GM18861 (cell line): ENCODE measurements around the gene B2M.
"Not testable (repeated sequence)": the region's sequence is repeated elsewhere in the genome, so short reads cannot be mapped to it uniquely, and the experiment has no call there.

Experiments used
- ATAC-seq: cut with Tn5 transposase; IDR thresholded peaks from one replicate; pipeline ENCODE4 v1.9.1; 2021; ENCODE audit not compliant: unreplicated experiment

Gene B2M

DNA sequence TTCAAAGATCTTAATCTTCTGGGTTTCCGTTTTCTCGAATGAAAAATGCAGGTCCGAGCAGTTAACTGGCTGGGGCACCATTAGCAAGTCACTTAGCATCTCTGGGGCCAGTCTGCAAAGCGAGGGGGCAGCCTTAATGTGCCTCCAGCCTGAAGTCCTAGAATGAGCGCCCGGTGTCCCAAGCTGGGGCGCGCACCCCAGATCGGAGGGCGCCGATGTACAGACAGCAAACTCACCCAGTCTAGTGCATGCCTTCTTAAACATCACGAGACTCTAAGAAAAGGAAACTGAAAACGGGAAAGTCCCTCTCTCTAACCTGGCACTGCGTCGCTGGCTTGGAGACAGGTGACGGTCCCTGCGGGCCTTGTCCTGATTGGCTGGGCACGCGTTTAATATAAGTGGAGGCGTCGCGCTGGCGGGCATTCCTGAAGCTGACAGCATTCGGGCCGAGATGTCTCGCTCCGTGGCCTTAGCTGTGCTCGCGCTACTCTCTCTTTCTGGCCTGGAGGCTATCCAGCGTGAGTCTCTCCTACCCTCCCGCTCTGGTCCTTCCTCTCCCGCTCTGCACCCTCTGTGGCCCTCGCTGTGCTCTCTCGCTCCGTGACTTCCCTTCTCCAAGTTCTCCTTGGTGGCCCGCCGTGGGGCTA, at the start of gene B2M, which contains the start of gene PATL2:
B2M (plus strand) TSS at position 422 of the 647 bp plus-strand sequence; CDS start at position 452, 30 bp downstream.
PATL2 (minus strand) TSS at position 228 of the 647 bp plus-strand sequence. CDS start 34,833 bp downstream, outside the sequence.
- peak; percentile 80 for ATAC-seq

DNA sequence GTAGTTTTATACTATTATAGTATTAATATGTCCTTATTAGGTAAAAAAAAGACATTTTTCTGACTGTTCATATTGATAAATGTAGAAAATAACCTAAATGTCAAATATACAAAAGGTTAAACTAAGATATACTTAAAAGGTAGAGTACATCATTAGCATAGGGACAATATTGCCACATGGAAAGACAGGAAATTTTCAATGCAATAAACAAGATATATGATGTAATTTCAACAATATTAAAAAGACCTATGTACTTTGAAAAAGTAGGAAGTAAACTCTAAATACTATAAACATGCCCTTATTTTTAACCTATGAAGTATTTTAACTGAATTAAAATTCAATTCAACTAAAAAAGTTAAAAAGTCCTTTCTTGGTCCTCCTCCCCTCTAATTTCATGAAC, 49.7 kb upstream of the B2M start:
- ATAC-seq, result no peak

DNA sequence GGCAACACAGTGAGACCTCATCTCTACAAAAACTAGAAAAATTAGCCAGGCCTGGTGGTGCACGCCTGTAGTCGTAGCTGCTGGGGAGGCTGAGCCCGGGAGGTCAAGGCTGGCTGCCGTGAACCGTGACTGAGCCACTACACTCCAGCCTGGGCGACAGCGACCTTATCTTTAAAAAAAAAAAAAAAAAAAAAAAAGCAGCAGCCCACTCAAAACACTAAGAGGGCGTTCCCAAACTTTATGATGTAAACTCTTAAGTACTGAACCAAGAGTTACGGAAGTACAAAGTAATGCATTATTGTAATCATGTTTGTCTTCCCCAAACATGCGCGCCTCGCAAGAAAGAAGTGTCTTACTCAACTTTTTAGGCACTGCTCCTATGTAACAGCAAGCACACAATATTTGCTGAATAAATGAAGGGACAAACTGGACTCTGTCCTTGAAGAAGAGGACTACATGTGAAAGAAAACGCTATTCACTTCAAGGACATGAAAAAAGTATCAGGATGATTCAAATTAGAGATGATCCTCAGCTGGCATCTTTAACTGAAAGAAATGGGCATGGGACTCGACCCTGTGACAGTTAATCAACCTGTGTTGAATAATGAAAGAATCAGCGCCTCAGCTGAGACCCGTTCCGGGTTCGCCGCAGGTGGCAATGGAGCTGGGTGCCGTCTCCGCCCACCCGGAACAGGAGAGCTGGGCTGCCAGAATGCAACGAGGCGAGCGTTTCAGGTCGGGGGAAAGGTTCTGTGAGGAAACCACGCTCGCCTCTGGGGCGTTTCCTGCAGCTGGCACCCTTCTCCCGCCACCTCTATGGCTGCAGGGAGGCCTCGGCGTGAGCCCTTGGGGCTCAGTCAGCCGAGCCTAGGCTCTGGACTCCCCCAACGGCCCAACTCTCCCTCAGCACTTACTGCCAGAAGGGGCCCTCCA, 48.6 kb upstream of the B2M start:
- peak; percentile 41 for ATAC-seq

DNA sequence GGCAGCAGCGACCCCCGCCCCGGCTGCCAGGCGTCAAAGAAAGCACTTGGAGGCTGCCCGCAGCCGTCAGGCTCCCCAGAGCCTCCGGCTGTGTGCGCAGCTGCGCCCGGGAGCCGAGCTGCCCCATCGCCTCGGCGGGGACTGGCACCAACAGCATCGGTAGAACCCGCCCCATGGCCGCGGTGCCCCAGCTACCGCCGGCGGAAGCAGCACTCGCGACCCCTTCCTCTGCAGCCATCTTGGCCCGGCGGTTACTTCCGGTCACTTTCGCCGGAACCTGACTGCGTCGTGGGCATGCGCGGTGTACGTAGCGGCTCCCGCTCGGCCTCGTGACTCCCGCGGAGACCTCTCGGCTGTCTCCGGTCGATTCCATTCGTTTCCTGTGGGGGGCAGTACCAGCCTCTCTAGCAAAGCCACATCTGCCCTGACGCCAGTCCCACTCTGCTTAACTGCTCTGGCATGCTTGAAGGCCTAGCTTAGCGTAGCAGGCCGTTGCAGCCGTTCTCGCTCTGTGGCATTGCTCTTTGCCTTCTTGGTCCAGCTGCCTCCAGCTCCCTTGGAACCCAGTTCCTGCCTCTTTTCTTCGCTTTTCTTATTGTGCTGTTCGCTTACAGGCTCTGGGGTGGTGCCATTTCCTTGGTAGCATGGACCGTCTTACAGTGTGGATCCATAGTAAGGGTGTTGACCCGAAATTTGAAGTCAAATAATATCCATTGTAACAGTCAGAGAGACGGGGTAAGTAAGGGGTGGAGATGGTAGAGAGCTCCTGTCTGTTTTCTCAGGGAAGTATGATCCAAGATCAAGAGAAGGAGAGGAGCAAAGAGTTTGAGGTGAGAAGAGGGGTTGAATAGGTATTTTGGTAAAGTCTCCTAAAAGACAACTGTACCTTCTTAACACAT, 47.7 kb upstream of the B2M start, which contains the start of gene SPG11:
SPG11 (minus strand) TSS at position 253 of the 899 bp plus-strand sequence; CDS start at position 238, 15 bp downstream.
- peak; percentile 56 for ATAC-seq

DNA sequence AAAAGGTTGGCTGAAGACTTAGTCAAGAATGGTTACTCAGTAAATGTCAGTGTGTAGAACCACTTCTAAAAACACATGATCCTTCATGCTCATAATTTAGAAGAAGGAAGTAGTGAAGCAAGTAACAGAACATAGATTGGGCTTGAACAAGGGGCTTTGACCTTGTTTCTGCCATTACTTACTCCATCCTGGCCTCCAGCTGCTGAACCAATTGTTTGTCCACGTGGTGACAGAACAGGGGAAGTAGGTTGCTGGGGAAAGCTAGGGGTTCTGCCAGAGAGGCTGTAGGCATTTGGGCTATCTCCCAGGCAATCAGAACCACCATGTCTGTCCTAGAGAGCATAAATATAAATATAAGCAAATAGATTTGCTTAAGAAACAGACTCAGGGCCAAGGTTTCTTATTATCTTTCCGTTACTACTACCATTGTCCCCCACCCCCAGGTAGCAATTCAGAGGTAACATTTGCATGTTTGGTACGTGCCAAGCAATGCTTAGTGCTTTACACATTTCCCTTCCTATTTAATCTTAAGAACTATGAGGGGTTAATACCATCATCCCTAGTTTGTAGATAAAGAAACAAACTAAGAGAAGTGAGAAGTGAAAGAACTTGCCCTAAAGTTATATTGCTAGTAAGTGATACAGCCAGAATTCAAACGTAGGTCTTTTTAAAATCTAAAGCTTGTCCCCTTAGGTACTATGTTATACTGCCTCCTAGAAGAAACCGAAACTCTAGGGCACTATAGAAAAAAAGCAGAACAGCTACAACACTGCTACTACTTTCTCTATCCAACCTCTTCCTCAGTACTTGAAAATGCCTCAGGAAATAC, 44.9 kb upstream of the B2M start:
- ATAC-seq, result no peak

DNA sequence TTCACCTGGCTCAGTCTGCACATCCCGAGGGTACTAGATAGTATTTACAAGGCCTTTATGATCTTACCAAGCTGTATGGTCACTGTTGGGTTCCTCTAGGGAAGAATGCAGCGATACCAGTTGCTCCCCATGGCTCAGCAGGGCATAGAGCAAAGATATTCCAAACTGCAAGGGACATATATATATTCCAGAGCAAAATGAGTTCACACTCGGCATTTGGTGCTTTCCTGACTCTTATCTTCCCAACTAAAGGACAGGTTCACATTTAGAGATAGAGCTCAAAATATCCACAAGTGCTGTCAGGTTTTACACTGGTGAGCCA, 44.3 kb upstream of the B2M start:
- ATAC-seq, result no peak

DNA sequence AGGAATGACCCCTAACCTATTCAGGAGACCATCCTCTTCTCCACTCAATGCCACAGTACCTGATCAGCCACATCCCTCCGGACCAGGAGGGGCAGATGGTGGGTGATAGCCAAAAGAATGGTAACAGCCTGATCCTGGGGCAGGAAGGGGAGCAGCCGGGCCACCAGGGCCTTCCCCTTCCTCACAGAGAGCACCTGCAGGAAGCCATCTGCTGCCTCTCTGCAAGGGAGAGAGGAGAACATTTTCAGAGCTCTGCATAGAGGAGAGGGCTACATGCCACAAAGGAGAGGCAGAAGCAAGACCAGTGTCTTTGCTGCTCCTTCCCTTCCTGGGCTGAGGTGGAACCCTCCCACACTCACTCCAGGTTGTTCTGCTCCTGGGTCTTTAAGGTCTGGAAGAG, 42.4 kb upstream of the B2M start:
- ATAC-seq, result no peak

DNA sequence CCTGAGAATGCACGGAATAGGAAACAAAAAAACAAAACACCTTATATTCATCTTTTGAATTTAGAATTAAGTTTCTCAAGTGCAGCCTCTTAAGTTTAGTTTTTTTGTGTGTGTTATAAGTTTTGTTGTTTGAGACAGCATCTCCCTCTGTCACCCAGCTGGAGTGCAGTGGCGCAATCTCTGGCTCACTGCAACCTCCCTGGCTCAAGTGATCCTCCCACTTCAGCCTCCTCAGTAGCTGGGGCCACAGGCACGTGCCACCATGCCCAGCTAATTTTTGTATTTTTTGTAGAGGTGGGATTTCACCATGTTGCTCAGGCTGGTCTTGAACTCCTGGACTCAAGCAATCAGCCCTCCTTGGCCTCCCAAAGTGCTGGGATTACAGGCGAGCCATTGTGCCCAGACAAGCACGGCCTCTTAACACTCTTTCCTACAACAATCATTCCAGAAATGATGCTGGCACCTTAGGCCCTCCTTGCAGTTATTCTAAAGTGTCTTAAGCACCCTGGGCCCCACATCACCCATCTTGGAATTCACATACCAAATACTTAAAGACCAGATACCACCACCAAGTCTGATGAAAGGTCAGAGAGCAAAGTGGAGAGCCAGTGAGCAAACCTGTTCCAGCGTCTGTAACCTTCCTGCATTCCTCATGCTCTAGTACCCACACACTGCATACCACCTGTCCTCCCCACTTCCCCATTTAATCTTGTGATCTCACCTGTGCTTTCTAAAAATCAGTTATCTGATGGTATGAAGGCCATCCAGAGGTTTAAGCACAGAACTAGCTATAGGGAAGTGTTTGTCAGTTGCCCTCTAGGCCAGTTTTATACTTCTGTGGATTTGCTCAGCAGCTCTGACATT, 41.0 kb upstream of the B2M start:
- no peak for ATAC-seq

DNA sequence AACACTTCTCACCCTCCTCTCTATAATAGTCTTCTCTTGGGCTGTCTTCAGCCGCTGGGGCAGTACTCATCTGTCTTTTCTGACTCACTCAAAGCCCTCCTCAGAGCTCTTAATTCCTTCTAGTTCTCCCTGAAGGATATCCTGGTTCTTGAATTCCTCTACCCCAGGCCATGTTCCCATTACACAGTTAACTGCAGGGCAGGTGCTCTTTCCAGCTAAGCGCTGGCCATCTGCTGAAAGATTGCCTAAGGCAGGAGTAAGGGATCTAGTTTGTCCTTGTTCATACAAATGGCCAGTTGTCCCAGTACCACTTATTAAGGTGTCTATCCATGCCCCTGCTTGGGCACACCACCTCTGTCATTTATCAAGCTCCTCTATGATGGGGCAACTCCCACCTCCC, 37.7 kb upstream of the B2M start:
- ATAC-seq, result no peak

DNA sequence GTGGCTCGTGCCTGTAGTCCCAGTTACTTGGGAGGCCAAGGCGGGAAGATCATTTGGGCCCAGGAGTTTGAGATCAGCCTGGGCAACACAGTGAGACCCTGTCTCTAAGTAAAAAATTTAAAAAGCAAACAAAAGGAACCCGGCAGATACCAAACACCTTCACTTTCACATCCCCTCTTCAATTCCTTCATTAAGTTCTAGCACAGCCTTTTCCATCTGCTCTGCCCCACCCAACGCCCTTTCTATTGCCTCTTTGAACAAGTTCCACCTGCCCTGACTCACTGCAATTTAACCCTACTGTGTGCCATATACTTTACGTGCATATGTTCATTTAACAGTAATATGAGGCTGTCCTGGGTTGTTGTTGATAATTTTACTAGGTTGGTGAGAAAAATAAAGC, 35.4 kb upstream of the B2M start:
- no peak for ATAC-seq

DNA sequence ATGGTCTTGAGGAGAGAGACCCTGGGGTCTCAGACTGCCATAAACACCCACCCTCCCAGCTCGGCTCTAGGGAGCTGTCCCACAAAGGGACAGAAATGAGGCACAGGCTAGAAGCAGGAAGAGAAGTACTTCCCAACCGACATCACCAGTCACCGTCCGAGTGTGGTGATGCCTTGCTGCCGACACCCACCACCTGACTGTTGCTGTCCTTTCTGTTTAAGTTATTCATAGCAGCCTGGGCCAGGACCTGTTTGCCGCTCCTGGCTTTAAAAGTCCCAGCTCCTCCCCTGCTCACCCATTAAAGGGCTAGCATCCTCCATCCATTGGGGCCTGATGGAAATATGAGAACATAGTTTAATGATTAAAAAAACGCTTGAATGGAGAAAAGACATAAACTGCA, 34.6 kb upstream of the B2M start:
- no peak for ATAC-seq

DNA sequence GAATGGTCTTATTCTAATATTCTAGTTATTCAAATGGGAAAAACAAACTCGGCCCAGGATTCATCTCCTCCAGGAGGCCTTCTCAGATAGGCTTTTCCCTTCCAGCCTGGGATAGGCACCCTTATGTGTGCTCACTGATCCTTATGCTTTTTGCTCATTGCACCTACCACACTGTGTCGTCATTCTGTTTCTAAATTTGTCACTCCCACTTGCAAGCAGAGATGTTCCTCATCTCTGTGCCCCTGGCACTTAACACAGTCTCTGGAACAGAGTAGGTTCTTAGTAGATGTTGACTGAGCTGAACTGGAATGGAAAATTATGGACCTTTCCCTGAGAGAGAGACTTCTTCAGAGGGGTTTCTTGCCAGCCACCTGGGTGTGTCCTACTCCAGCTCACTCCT, 29.1 kb upstream of the B2M start:
- no peak for ATAC-seq

DNA sequence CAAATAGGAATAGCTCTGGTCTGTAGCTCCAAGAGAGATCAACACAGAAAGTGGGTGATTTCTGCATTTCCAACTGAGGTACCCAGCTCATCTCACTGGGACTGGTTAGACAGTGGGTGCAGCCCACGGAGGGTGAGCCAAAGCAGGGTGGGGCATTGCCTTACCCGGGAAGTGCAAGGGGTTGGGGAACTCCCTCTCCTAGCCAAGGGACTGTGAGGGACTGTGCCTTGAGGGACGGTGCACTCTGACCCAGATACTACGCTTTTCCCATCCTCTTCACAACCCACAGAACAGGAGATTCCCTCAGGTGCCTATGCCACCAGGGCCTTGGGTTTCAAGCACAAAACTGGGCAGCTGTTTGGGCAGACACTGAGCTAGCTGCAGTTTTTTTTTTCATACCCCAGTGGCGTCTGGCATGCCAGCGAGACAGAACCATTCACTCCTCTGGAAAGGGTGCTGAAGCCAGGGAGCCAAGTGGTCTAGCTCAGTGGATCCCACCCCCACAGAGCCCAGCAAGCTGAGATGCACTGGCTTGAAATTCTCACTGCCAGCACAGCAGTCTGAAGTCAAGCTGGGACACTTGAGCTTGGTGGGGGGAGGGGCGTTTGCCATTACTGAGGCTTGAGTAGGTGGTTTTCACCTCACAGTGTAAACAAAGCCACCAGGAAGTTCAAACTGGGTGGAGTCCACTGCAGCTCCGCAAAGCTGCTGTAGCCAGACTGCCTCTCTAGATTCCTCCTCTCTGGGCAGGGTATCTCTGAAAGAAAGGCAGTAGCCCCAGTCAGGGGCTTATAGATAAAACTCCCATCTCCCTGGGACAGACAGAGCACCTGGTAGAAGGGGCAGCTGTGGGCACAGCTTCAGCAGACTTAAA, 28.3 kb upstream of the B2M start:
- not testable (repeated sequence) for ATAC-seq

DNA sequence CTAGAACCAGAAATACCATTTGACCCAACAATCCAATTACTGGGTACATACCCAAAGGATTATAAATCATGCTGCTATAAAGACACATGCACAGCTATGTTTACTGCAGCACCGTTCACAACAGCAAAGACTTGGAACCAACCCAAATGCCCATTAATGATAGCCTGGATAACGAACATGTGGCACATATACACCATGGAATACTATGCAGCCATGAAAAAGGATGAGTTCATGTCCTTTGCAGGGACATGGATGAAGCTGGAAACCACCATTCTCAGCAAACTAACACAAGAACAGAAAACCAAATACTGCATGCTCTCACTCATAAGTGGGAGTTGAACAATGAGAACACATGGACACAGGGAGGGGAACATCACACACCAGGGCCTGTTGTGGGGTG, 22.0 kb upstream of the B2M start:
- not testable (repeated sequence) for ATAC-seq

DNA sequence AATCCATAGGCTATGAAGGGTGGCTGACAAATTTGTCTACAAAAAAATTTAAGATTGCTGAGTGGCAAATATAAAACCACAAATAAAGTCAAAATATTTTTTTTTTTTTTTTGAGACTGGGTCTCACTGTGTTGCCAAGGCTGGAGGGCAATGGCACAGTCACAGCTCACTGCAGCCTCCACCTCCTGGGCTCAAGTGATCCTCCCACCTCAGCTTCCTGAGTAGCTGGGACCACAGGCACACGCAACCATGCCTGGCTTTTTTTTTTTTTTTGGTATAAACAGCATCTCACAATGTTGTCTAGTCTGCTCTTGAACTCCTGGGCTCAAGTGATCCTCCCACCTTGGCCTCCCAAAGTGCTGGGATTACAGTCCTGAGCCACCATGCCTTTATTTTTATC, 21.1 kb upstream of the B2M start:
- not testable (repeated sequence) for ATAC-seq

DNA sequence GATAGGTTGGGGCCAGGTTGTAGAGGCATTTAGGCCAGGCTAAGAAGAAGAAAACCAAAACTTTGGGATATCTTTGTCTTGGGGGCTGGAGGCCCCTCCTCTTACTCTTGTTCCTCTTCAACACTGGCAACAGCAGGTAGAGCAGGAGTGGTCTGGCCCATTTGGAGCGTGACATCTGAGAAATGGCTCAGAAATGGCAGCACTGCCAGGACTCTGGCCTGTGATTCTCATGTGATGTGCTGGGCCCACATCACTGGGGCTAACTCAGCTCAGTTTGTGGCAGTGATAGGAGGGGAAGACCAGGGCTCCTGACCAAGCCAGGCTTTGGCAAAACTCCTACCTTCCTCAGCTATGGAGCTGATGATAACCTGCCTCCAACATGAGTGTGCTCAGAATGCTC, 18.7 kb upstream of the B2M start:
- no peak for ATAC-seq

DNA sequence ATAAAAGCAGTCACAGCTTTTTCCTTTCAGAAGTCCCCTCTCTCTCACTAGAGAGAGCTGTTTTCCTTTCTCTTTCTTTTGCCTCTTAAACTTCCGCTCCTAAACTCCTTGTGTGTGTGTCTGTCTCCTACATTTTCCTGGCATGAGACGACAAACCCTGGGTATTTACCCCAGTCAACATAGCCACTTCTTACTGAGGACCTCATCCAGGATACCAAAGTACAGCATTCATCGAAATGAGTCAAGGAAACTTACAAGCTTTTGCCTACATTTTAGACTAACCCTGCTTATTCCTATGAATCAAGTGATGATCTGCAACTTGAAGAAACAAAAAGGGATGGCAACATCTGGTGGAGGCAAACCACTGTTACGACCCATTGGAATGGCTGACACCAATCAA, 16.9 kb upstream of the B2M start:
- ATAC-seq, result no peak

DNA sequence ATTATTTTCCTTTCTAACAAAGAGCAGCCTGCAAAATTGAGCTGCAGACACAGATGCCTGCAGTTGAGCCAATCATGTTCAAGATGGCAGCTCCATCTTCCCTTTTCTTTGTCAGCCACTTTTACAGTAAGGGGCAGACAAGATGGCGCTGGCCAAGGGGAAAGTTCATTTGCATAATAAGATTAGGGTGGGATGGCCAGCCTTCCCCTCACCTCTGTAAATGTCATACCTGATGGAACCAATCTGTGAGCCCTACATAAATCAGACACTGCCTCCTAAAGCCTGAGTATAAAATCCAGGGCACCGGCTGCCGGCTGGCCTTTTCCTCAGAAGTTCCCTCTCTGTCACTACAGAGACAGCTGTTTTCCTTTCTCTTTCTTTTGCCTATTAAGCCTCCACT, 16.0 kb upstream of the B2M start:
- ATAC-seq, result no peak
